CD4-positive, alpha-beta T cell (primary cell): ENCODE measurements around the gene TTL. TPM values are rescaled to one million over a fixed set of nuclear protein-coding genes. Genes with fewer than 3 reads are reported as not detected.
"Not testable (repeated sequence)": the region's sequence is repeated elsewhere in the genome, so short reads cannot be mapped to it uniquely, and the experiment has no call there.

Source experiments
- ATAC-seq: fragments of 200-7000 bp; cut with Tn5 transposase; one replicate; pipeline ENCODE4 v1.10.0; 2022; ENCODE audit warnings: mild to moderate bottlenecking; ENCODE audit not compliant: poor library complexity
- CTCF ChIA-PET: fragments of 350-600 bp; sonication (Branson Sonifier 250); formaldehyde crosslinking; loops from one replicate; lab custom pipeline; 2021; ENCODE audit warnings: antibody characterized with exemption, inconsistent platforms; lab: Charles Lee
- POLR2A ChIA-PET: fragments of 350-600 bp; sonication (Branson Sonifier 250); formaldehyde crosslinking; loops from one replicate; lab custom pipeline; 2021; ENCODE audit warnings: antibody characterized with exemption, inconsistent platforms; lab: Charles Lee
- DNase-seq, 14 experiments: peaks; one replicate each; pipeline ENCODE4 v3.0.0-alpha.2; 2013 to 2020; ENCODE audit warnings: mixed read lengths in 2 of 14
- H3K27ac ChIP-seq, 2 donors: one replicate each; pipeline versions ENCODE4 v1.5.1 to v1.7.0; 2013; ENCODE audit warnings: low read length in 2 of 2, low read depth in 1 of 2, mild to moderate bottlenecking in 1 of 2
- H3K27me3 ChIP-seq, 2 experiments: 1 replicate in 1 of 2; 2 replicates in 1 of 2; pipeline versions ENCODE4 v1.6.1 to v1.7.0; 2013; ENCODE audit warnings: low read length in 2 of 2, control low read depth in 1 of 2, mild to moderate bottlenecking in 1 of 2, moderate library complexity in 1 of 2; ENCODE audit not compliant: insufficient read depth in 2 of 2, control insufficient read depth in 1 of 2
- H3K36me3 ChIP-seq: one replicate; pipeline ENCODE4 v1.6.1; 2013; ENCODE audit warnings: low read length, control low read depth; ENCODE audit not compliant: insufficient read depth
- H3K4me1 ChIP-seq: one replicate; pipeline ENCODE4 v1.6.1; 2013; ENCODE audit warnings: low read length, control low read depth; ENCODE audit not compliant: insufficient read depth
- H3K4me3 ChIP-seq: one replicate; pipeline ENCODE4 v1.5.1; 2013; ENCODE audit warnings: mild to moderate bottlenecking, low read length, moderate library complexity
- H3K9me3 ChIP-seq, 2 experiments: 1 replicate in 1 of 2; 2 replicates in 1 of 2; pipeline versions ENCODE4 v1.6.1 to v1.7.0; 2013; ENCODE audit warnings: low read length in 2 of 2, mild to moderate bottlenecking in 2 of 2, control low read depth in 1 of 2, moderate library complexity in 1 of 2; ENCODE audit not compliant: control insufficient read depth in 1 of 2, insufficient read depth in 1 of 2
- H3K27ac Mint-ChIP-seq: one replicate; pipeline ENCODE4 v1.8.0; 2020; ENCODE audit warnings: mixed read lengths
- H3K27me3 Mint-ChIP-seq: one replicate; pipeline ENCODE4 v1.8.0; 2021; ENCODE audit warnings: mixed read lengths
- H3K36me3 Mint-ChIP-seq: one replicate; pipeline ENCODE4 v1.8.0; 2021; ENCODE audit warnings: low read depth, mixed read lengths
- H3K4me1 Mint-ChIP-seq: one replicate; pipeline ENCODE4 v1.8.0; 2021; ENCODE audit warnings: low read depth, mixed read lengths
- H3K4me3 Mint-ChIP-seq: one replicate; pipeline ENCODE4 v1.8.0; 2020; ENCODE audit warnings: mild to moderate bottlenecking, mixed read lengths
- H3K9me3 Mint-ChIP-seq: one replicate; pipeline ENCODE4 v1.8.0; 2020; ENCODE audit warnings: mixed read lengths
- CTCF ChIP-seq: fragments of 200-600 bp; IDR thresholded peaks from one replicate; pipeline ENCODE4 v1.8.0; 2022; ENCODE audit warnings: antibody characterized with exemption, mild to moderate bottlenecking
- intact Hi-C, 2 experiments: fragments of 100-400 bp; cut with DNase I in 1 of 2; cut with micrococcal nuclease in 1 of 2; formaldehyde crosslinking; loops; one replicate each; pipeline versions ENCODE4 v1.15.1 to v1.9.0; 2023 to 2025; cut with DNase I, micrococcal nuclease
- total RNA-seq, 174 experiments: library from RNA in 2 of 174; stranded (reverse) in 2 of 174; gene quantifications; one replicate each; pipeline ENCODE4 v1.2.3 and lab custom pipeline; 2021 to 2026

Gene TTL
- total RNA-seq, 2 experiments from 2014 or later: 9.9 to 10.8 TPM

- no peaks in the 10 kb centered on the region for H3K4me1 Mint-ChIP-seq
- no peaks in the 10 kb centered on the region for H3K9me3 Mint-ChIP-seq
- Histone ChIP-seq H3K36me3 (peaks cover 17% of the 10 kb centered on the region), H3K27ac (no peak overlapping the region), H3K27me3 (no peaks in the 10 kb centered on the region), H3K9me3 (no peaks in the 10 kb centered on the region), H3K4me3 (no peak overlapping the region), H3K4me1 (no peaks in the 10 kb centered on the region)
- POLR2A ChIA-PET: no interaction called here
- no peak overlapping the region for H3K27ac Mint-ChIP-seq
- DNase-seq (no peak), ATAC-seq (no peak)
- H3K36me3 Mint-ChIP-seq: peaks cover 63% of the 10 kb centered on the region
- CTCF ChIA-PET: no interaction called here
- intact Hi-C loops: no loop called here
- H3K27me3 Mint-ChIP-seq: no peaks in the 10 kb centered on the region
- no peak for TF ChIP-seq CTCF
- no peak overlapping the region for H3K4me3 Mint-ChIP-seq
These were observed 47.8 kb downstream of the TTL start for GRCh38 chr2:112529757-112530156.

- H3K4me3 ChIP-seq: no peak overlapping the region
- H3K9me3 ChIP-seq: no peaks in the 10 kb centered on the region
- no peaks in the 10 kb centered on the region for H3K4me1 ChIP-seq
- ChIA-PET POLR2A (no interaction called here), CTCF (no interaction called here)
- no peak overlapping the region for H3K4me3 Mint-ChIP-seq
- H3K4me1 Mint-ChIP-seq: no peaks in the 10 kb centered on the region
- H3K27me3 ChIP-seq: no peaks in the 10 kb centered on the region
- DNase-seq (no peak), ATAC-seq (no peak)
- H3K27ac ChIP-seq: no peak overlapping the region
- intact Hi-C loops: no loop called here
- peaks cover 17% of the 10 kb centered on the region for H3K36me3 ChIP-seq
- no peak overlapping the region for H3K27ac Mint-ChIP-seq
- H3K27me3 Mint-ChIP-seq: no peaks in the 10 kb centered on the region
- H3K9me3 Mint-ChIP-seq: no peaks in the 10 kb centered on the region
- peaks cover 55% of the 10 kb centered on the region for H3K36me3 Mint-ChIP-seq
- TF ChIP-seq CTCF: no peak
These were observed 48.8 kb downstream of the TTL start for GRCh38 chr2:112530728-112531127.

GRCh38 chr2:112534826-112535225, 52.9 kb downstream of the TTL start:
- no peak overlapping the region for H3K27ac Mint-ChIP-seq
- peaks cover 23% of the 10 kb centered on the region for H3K36me3 Mint-ChIP-seq
- peaks cover 3% of the 10 kb centered on the region for H3K36me3 ChIP-seq
- POLR2A ChIA-PET: interaction anchor here (0.6 kb wide), 1 partner anchor 18 kb away, joined by 4 read pairs; no protein-coding TSS in a partner anchor
- no peaks in the 10 kb centered on the region for H3K9me3 Mint-ChIP-seq
- H3K27ac ChIP-seq: no peak overlapping the region
- no peaks in the 10 kb centered on the region for H3K4me1 Mint-ChIP-seq
- H3K27me3 ChIP-seq: no peaks in the 10 kb centered on the region
- CTCF ChIA-PET: no interaction called here
- intact Hi-C loops: no loop called here
- TF ChIP-seq CTCF: no peak
- H3K4me1 ChIP-seq: no peaks in the 10 kb centered on the region
- H3K4me3 ChIP-seq: no peak overlapping the region
- no peak for ATAC-seq
- DNase-seq: no peak
- H3K9me3 ChIP-seq: no peaks in the 10 kb centered on the region
- H3K27me3 Mint-ChIP-seq: no peaks in the 10 kb centered on the region
- H3K4me3 Mint-ChIP-seq: no peak overlapping the region

- intact Hi-C loops, ATAC-seq, H3K4me3 ChIP-seq, CTCF ChIA-PET, H3K27ac ChIP-seq, H3K4me3 Mint-ChIP-seq, H3K9me3 ChIP-seq, H3K36me3 ChIP-seq, POLR2A ChIA-PET, DNase-seq, H3K27ac Mint-ChIP-seq, H3K27me3 Mint-ChIP-seq, H3K36me3 Mint-ChIP-seq, H3K27me3 ChIP-seq, H3K4me1 ChIP-seq, H3K9me3 Mint-ChIP-seq: not testable (repeated sequence)
- H3K4me1 Mint-ChIP-seq: peaks cover 13% of the 10 kb centered on the region
These were observed 54.7 kb downstream of the TTL start for GRCh38 chr2:112536665-112537064.
